H1 (cell line): ENCODE results near the gene ASAP2. TPM values are rescaled to one million over a fixed set of nuclear protein-coding genes. Genes with fewer than 3 reads are reported as not detected.

Experiments used
- CTCF ChIA-PET: fragments of 300-600 bp; sonication (Branson Sonifier 250); formaldehyde crosslinking; loops from one replicate; lab custom pipeline; 2021; ENCODE audit not compliant: partially characterized antibody; lab: Charles Lee
- POLR2A ChIA-PET: fragments of 300-600 bp; sonication (Branson Sonifier 250); formaldehyde crosslinking; loops from one replicate; lab custom pipeline; 2021; ENCODE audit warnings: inconsistent platforms; ENCODE audit not compliant: partially characterized antibody; lab: Charles Lee
- DNase-seq, 2 experiments: peaks; one replicate each; pipeline versions ENCODE4 v3.0.0 to v3.0.0-alpha.2; 2010 to 2022; ENCODE audit warnings: low spot score in 2 of 2, low read depth in 1 of 2, mixed read lengths in 1 of 2
- FAIRE-seq: peaks from 2 replicates; lab custom pipeline; 2011; peaks lifted over from hg19 to GRCh38; lab: Jason Lieb, UNC
- H2AFZ ChIP-seq: 2 replicates; pipeline ENCODE4 v1.8.1; 2012; ENCODE audit warnings: low read length, inconsistent platforms
- H2AK5ac ChIP-seq: 2 replicates; pipeline ENCODE4 v1.6.1; 2013; ENCODE audit warnings: low read depth, low read length
- H2BK120ac ChIP-seq: replicated peaks from 2 replicates; pipeline ENCODE3; 2013; ENCODE audit warnings: low read depth, low read length, inconsistent platforms
- H2BK12ac ChIP-seq: 2 replicates; pipeline ENCODE4 v1.6.1; 2013; ENCODE audit warnings: low read depth, low read length
- H2BK15ac ChIP-seq: 2 replicates; pipeline ENCODE4 v1.6.1; 2013; ENCODE audit warnings: low read length
- H2BK20ac ChIP-seq: 2 replicates; pipeline ENCODE4 v1.6.1; 2013; ENCODE audit warnings: low read length
- H2BK5ac ChIP-seq: 2 replicates; pipeline ENCODE4 v1.6.1; 2013; ENCODE audit warnings: low read depth, low read length
- H3K14ac ChIP-seq: 2 replicates; pipeline ENCODE4 v1.6.1; 2013; ENCODE audit warnings: inconsistent platforms; ENCODE audit not compliant: insufficient read length
- H3K18ac ChIP-seq: 2 replicates; pipeline ENCODE4 v1.6.1; 2013; ENCODE audit warnings: low read length; ENCODE audit errors: extremely low read depth
- H3K23ac ChIP-seq: 2 replicates; pipeline ENCODE4 v1.6.1; 2013; ENCODE audit warnings: inconsistent platforms; ENCODE audit not compliant: insufficient read length
- H3K23me2 ChIP-seq: 2 replicates; pipeline ENCODE4 v1.6.1; 2013; ENCODE audit warnings: low read depth, low read length
- H3K27ac ChIP-seq: 2 replicates; pipeline ENCODE4 v1.6.1; 2011; ENCODE audit warnings: low read depth, low read length, inconsistent platforms
- H3K27me3 ChIP-seq, 4 experiments: replicated peaks in 1 of 4; 1 replicate in 1 of 4; 2 replicates in 3 of 4; pipeline versions ENCODE4 v1.6.1 to v1.8.1; 2011 to 2013; ENCODE audit warnings: low read length in 3 of 4, mild to moderate bottlenecking in 3 of 4, inconsistent platforms in 2 of 4, mixed read lengths in 2 of 4, moderate library complexity in 1 of 4; ENCODE audit not compliant: control insufficient read depth in 3 of 4, insufficient read depth in 3 of 4; ENCODE audit errors: extremely low read depth in 1 of 4
- H3K36me3 ChIP-seq, 4 experiments: 2 replicates each; pipeline versions ENCODE4 v1.6.1 to v1.8.1; 2011 to 2013; ENCODE audit warnings: mild to moderate bottlenecking in 4 of 4, low read length in 3 of 4, moderate library complexity in 2 of 4, control low read depth in 1 of 4, inconsistent platforms in 1 of 4; ENCODE audit not compliant: insufficient read depth in 4 of 4, control insufficient read depth in 2 of 4
- H3K4ac ChIP-seq: replicated peaks from 2 replicates; pipeline ENCODE3; 2013; ENCODE audit warnings: low read length, low read depth, mixed read lengths, inconsistent platforms; ENCODE audit not compliant: insufficient read length
- H3K4me1 ChIP-seq, 4 experiments: replicated peaks in 1 of 4; 1 replicate in 1 of 4; 2 replicates in 3 of 4; pipeline versions ENCODE4 v1.6.1 to v1.8.1; 2011 to 2013; ENCODE audit warnings: low read length in 3 of 4, inconsistent platforms in 2 of 4, mixed read lengths in 1 of 4; ENCODE audit not compliant: insufficient read depth in 4 of 4, control insufficient read depth in 3 of 4
- H3K4me2 ChIP-seq, 2 experiments: 2 replicates each; pipeline versions ENCODE4 v1.6.1 to v1.8.1; 2011 to 2013; ENCODE audit warnings: low read depth in 2 of 2, low read length in 2 of 2, control low read depth in 1 of 2, inconsistent platforms in 1 of 2, mild to moderate bottlenecking in 1 of 2; ENCODE audit not compliant: insufficient read depth in 1 of 2
- H3K4me3 ChIP-seq, 4 experiments: fragments of 200-600, 300-600 bp in 1 of 4; sonication (generic), shearing (Covaris generic), sonication (Bioruptor Twin) in 1 of 4; 2 replicates each; pipeline versions ENCODE4 v1.5.1 to v1.8.1; 2011 to 2016; ENCODE audit warnings: low read length in 4 of 4, low read depth in 3 of 4, control low read depth in 2 of 4, inconsistent platforms in 2 of 4, mild to moderate bottlenecking in 2 of 4, mixed read lengths in 1 of 4, moderate library complexity in 1 of 4; ENCODE audit not compliant: insufficient read depth in 2 of 4; ENCODE audit errors: extremely low read depth in 1 of 4
- H3K56ac ChIP-seq: replicated peaks from 2 replicates; pipeline ENCODE3; 2013; ENCODE audit warnings: low read depth, mild to moderate bottlenecking, mixed read lengths, low read length, inconsistent platforms; ENCODE audit not compliant: insufficient read length
- H3K79me1 ChIP-seq: 2 replicates; pipeline ENCODE4 v1.6.1; 2013; ENCODE audit warnings: low read depth, low read length, control low read depth
- H3K79me2 ChIP-seq, 2 experiments: 2 replicates each; pipeline versions ENCODE4 v1.6.1 to v1.8.1; 2012 to 2013; ENCODE audit warnings: low read length in 2 of 2, mild to moderate bottlenecking in 2 of 2, inconsistent platforms in 1 of 2; ENCODE audit not compliant: insufficient read depth in 2 of 2, control insufficient read depth in 1 of 2
- H3K9ac ChIP-seq, 4 experiments: replicated peaks in 1 of 4; 1 replicate in 1 of 4; 2 replicates in 3 of 4; pipeline versions ENCODE4 v1.6.1 to v1.8.1; 2011 to 2013; ENCODE audit warnings: low read depth in 3 of 4, low read length in 3 of 4, control low read depth in 2 of 4, mild to moderate bottlenecking in 2 of 4, moderate library complexity in 2 of 4, inconsistent platforms in 1 of 4; ENCODE audit errors: extremely low read depth in 1 of 4
- H3K9me3 ChIP-seq, 2 experiments: 2 replicates each; pipeline versions ENCODE4 v1.6.1 to v1.8.1; 2012 to 2013; ENCODE audit warnings: mild to moderate bottlenecking in 2 of 2, moderate library complexity in 2 of 2, control low read depth in 1 of 2, inconsistent platforms in 1 of 2, low read depth in 1 of 2, low read length in 1 of 2, mixed read lengths in 1 of 2; ENCODE audit not compliant: insufficient read depth in 2 of 2
- H4K20me1 ChIP-seq, 2 experiments: replicated peaks in 1 of 2; 2 replicates each; pipeline versions ENCODE3 to v1.8.1; 2011 to 2013; ENCODE audit warnings: inconsistent platforms in 2 of 2, low read length in 2 of 2, mild to moderate bottlenecking in 1 of 2; ENCODE audit not compliant: insufficient read depth in 2 of 2, control insufficient read depth in 1 of 2
- H4K5ac ChIP-seq: 2 replicates; pipeline ENCODE4 v1.6.1; 2013; ENCODE audit warnings: low read length, low read depth, mixed read lengths, inconsistent platforms; ENCODE audit not compliant: insufficient read length
- H4K8ac ChIP-seq: 2 replicates; pipeline ENCODE4 v1.8.0; 2013; ENCODE audit warnings: mild to moderate bottlenecking, moderate library complexity, low read length, inconsistent platforms; ENCODE audit not compliant: insufficient read depth; ENCODE audit errors: extremely low read depth
- H4K91ac ChIP-seq: replicated peaks from 2 replicates; pipeline ENCODE3; 2013; ENCODE audit warnings: low read length, mixed read lengths, inconsistent platforms; ENCODE audit not compliant: insufficient read length
- CBX5 ChIP-seq: fragments of 300-800, 300-1000 bp; sonication (generic); IDR thresholded peaks from 2 replicates; pipeline ENCODE4 v1.7.1; 2016; ENCODE audit warnings: antibody characterized with exemption, low read length, low read depth
- CREB1 ChIP-seq: IDR thresholded peaks from 2 replicates; pipeline ENCODE4 v1.6.1; 2012; ENCODE audit warnings: inconsistent platforms
- CTBP2 ChIP-seq: IDR thresholded peaks from 2 replicates; pipeline ENCODE4 v1.7.0; 2011; ENCODE audit warnings: borderline replicate concordance, mild to moderate bottlenecking, moderate library complexity, mixed read lengths, low read length; ENCODE audit not compliant: insufficient read depth, insufficient read length
- EGR1 ChIP-seq: IDR thresholded peaks from 2 replicates; pipeline ENCODE4 v1.6.1; 2011; ENCODE audit warnings: low read depth, low read length, borderline replicate concordance
- JUND ChIP-seq: IDR thresholded peaks from 2 replicates; pipeline ENCODE4 v1.6.1; 2011; ENCODE audit warnings: mild to moderate bottlenecking, improper control_type of control experiment, low read length
- KDM4A ChIP-seq: IDR thresholded peaks from one replicate; pipeline ENCODE4 v1.7.1; 2012; ENCODE audit warnings: low read depth, mild to moderate bottlenecking, moderate library complexity, low read length, inconsistent platforms; ENCODE audit not compliant: severe bottlenecking
- POLR2AphosphoS5 ChIP-seq: IDR thresholded peaks from 2 replicates; pipeline ENCODE4 v1.6.1; 2011; ENCODE audit warnings: low read depth, low read length
- YY1 ChIP-seq: IDR thresholded peaks from 2 replicates; pipeline ENCODE4 v1.6.1; 2011; ENCODE audit warnings: low read depth, mild to moderate bottlenecking, low read length
- WGBS, 2 experiments: shearing (Covaris generic) in 1 of 2; methylation state at CpG; one replicate each; pipeline versions ENCODE4 v1.1.6 to v1.1.7; 2013 to 2015; ENCODE audit warnings: low lambda C conversion rate in 2 of 2, mixed read lengths in 2 of 2, inconsistent platforms in 1 of 2, low coverage in 1 of 2, missing lambda C conversion rate in 1 of 2; ENCODE audit not compliant: insufficient replicate concordance in 2 of 2, insufficient coverage in 1 of 2, insufficient read length in 1 of 2; ENCODE audit errors: extremely low coverage in 1 of 2, missing lambda C conversion rate in 1 of 2; 5-methylcytosine and 5-hydroxymethylcytosine counted together
- polyA plus RNA-seq, 7 experiments: library from polyadenylated mRNA; depleted of rRNA in 3 of 7; stranded (reverse) in 5 of 7; unstranded in 2 of 7; fragments of >200 nt in 5 of 7; fragments of 200-250 nt in 2 of 7; gene quantifications; 1 replicate in 5 of 7; 2 replicates in 1 of 7; 4 replicates in 1 of 7; pipeline versions ENCODE4 v1.2.1 to v1.2.3, GENCODE V29; 2011 to 2013; ENCODE audit warnings: missing spikeins in 2 of 7, mixed read lengths in 2 of 7
- total RNA-seq: library from RNA; stranded (reverse); fragmentation: NEBNext Ultra II Directional; extraction: Animal tissue kit (Norgen Biotek cat#: 25700); gene quantifications from 2 replicates; pipeline ENCODE4 v1.2.1, GENCODE V29; 2021

ASAP2 gene
- total and polyA plus RNA-seq, 2 of the 8 experiments (the other 6 are each of a cell fraction or from before 2014, with no cell fraction given), result 10.2 to 18.7 TPM

- FAIRE-seq (no peak), DNase-seq (no peak)
- no peak overlapping the region for H3K4me2 ChIP-seq
- ChIA-PET POLR2A (no interaction called here), CTCF (interaction anchor here (0.7 to 1.6 kb wide), 3 partner anchors 11 to 103 kb away, joined by 4 to 5 read pairs (median 4); no protein-coding TSS in a partner anchor)
- H2BK12ac ChIP-seq, result no peak overlapping the region
- H3K36me3 ChIP-seq, result no peaks in the 10 kb centered on the region
- no peak overlapping the region for H2BK20ac ChIP-seq
- H2BK15ac ChIP-seq, result no peak overlapping the region
- no peak overlapping the region for H3K18ac ChIP-seq
- H2BK5ac ChIP-seq, result no peak overlapping the region
- no peak overlapping the region for H4K91ac ChIP-seq
- H4K20me1 ChIP-seq, result peaks cover 0 to 3% of the 10 kb centered on the region in 2 experiments
- H3K14ac ChIP-seq, result no peak overlapping the region
- no peaks in the 10 kb centered on the region for H3K9me3 ChIP-seq
- no peak overlapping the region for H3K27ac ChIP-seq
- no peak overlapping the region for H2AFZ ChIP-seq
- H3K56ac ChIP-seq, result no peak overlapping the region
- H4K8ac ChIP-seq, result no peak overlapping the region
- 82% methylated on average over 17 of the region's 18 CpGs; no CpG with 5 or more reads in 1 of the 2 experiments for WGBS, 2 experiments
- no peak overlapping the region for H3K4me3 ChIP-seq
- no peak overlapping the region for H3K4ac ChIP-seq
- H3K23ac ChIP-seq, result no peak overlapping the region
- H3K27me3 ChIP-seq, result no peaks in the 10 kb centered on the region
- H2AK5ac ChIP-seq, result no peak overlapping the region
- H4K5ac ChIP-seq, result no peak overlapping the region
- no peak overlapping the region for H3K9ac ChIP-seq
- peaks cover 0 to 11% (median under 1%) of the 10 kb centered on the region in 4 experiments; a peak in 4 of 7 replicates for H3K4me1 ChIP-seq
- no peaks in the 10 kb centered on the region; the same call in 1 of the 2 replicates for H3K79me1 ChIP-seq
- no peaks in the 10 kb centered on the region for H3K23me2 ChIP-seq
- no peak overlapping the region for H2BK120ac ChIP-seq
- TF ChIP-seq JUND (no peak), POLR2AphosphoS5 (no peak), CREB1 (no peak), YY1 (no peak), KDM4A (no peak), CBX5 (no peak), CTBP2 (no peak), EGR1 (no peak)
- H3K79me2 ChIP-seq, result peaks cover 0 to 21% of the 10 kb centered on the region in 2 experiments; a peak in 2 of 4 replicates
These were observed 61.9 kb downstream of the ASAP2 start for GRCh38 chr2:9268301-9269080.
